Body of pancreas (tissue), 4 donors: Measurements from ENCODE around the gene OSBPL6.

Experiments
- CTCF ChIP-seq, 7 experiments: fragments of 450-650 bp in 4 of 7; fragments of 200-600 bp in 3 of 7; sonication (generic) in 3 of 7; IDR thresholded peaks; one replicate each; pipeline ENCODE4 v1.5.1; 2016 to 2019; ENCODE audit warnings: antibody characterized with exemption in 7 of 7
- POLR2A ChIP-seq, 3 donors: fragments of 450-650 bp; IDR thresholded peaks; one replicate each; pipeline ENCODE4 v1.6.1; 2016; ENCODE audit warnings: antibody characterized with exemption in 3 of 3, mild to moderate bottlenecking in 2 of 3

GRCh38 chr2:178304333-178304732 is 110.0 kb downstream of the OSBPL6 start:
- TF ChIP-seq POLR2A (IDR thresholded peaks at IDR 0.05) (no peak), CTCF (IDR thresholded peaks at IDR 0.05) (no peak)
